ENCODE measurements around the gene AIFM3. TPM values are rescaled to one million over a fixed set of nuclear protein-coding genes. Genes with fewer than 3 reads are reported as not detected.

AIFM3 gene
- total and polyA plus RNA-seq, 11 donors: 0.25 to 3.0 (median 0.49) TPM; not detected in 2

GRCh38 chr22:21022955-21023614, 56.0 kb downstream of the AIFM3 start:
- WGBS, 4 donors: 81 to 89% (median 87%) methylated on average over 8 to 13 of the region's 13 CpGs
- H3K4me1 ChIP-seq: peaks cover 0 to 4% (median 0%) of the 10 kb centered on the region in 12 donors
- ATAC-seq: no peak
- H3K27me3 ChIP-seq: no peaks in the 10 kb centered on the region
- H3K4me3 ChIP-seq: no peak overlapping the region
- TF ChIP-seq POLR2A (IDR thresholded peaks at IDR 0.05) (no peak), CTCF (IDR thresholded peaks at IDR 0.05) (no peak)
- H3K36me3 ChIP-seq: no peaks in the 10 kb centered on the region
- intact Hi-C loops (cut with DNase I): no loop called here
- H3K27ac ChIP-seq: no peak overlapping the region
- no peak for DNase-seq
- no peaks in the 10 kb centered on the region for H3K9me3 ChIP-seq

- ATAC-seq: no peak
- WGBS, 4 donors: 71 to 78% (median 73%) methylated on average over 8 of the region's 8 CpGs
- no peaks in the 10 kb centered on the region for H3K36me3 ChIP-seq
Observed at GRCh38 chr22:21025266-21025665, 58.2 kb downstream of the AIFM3 start.

GRCh38 chr22:21025763-21026755, 59.0 kb downstream of the AIFM3 start:
- no peak overlapping the region for H3K27ac ChIP-seq
- H3K27me3 ChIP-seq: peaks cover 0 to 28% (median 6%) of the 10 kb centered on the region in 9 donors
- no peak for TF ChIP-seq CTCF (IDR thresholded peaks at IDR 0.05)
- no peak for TF ChIP-seq POLR2A (IDR thresholded peaks at IDR 0.05)
- no peak overlapping the region for H3K4me3 ChIP-seq
- DNase-seq (no peak), ATAC-seq (no peak)
- no peaks in the 10 kb centered on the region for H3K9me3 ChIP-seq
- H3K36me3 ChIP-seq: no peaks in the 10 kb centered on the region
- WGBS, 4 donors: 88 to 91% (median 89%) methylated on average over 15 to 27 of the region's 27 CpGs
- H3K4me1 ChIP-seq: peaks cover 0 to 4% (median 0%) of the 10 kb centered on the region in 12 donors
- intact Hi-C loops (cut with DNase I): loop anchor here in 1 of 10 donors (5.0 kb wide), 1 partner anchor 41 kb away; no protein-coding TSS in a partner anchor

More at GRCh38 chr22:21025266-21025665, 58.2 kb downstream of the AIFM3 start:
- DNase-seq: no peak
- no peak for TF ChIP-seq CTCF (IDR thresholded peaks at IDR 0.05)
- TF ChIP-seq POLR2A (IDR thresholded peaks at IDR 0.05): no peak
- H3K4me3 ChIP-seq: no peak overlapping the region
- H3K4me1 ChIP-seq: peaks cover 0 to 4% (median 0%) of the 10 kb centered on the region in 12 donors
- no peak overlapping the region for H3K27ac ChIP-seq
- H3K27me3 ChIP-seq: peaks cover 0 to 20% (median 2%) of the 10 kb centered on the region in 9 donors
- H3K9me3 ChIP-seq: no peaks in the 10 kb centered on the region
- intact Hi-C loops (cut with DNase I): loop anchor here in 1 of 10 donors (5.0 kb wide), 1 partner anchor 42 kb away; no protein-coding TSS in a partner anchor
